GM23248 (cell line): ENCODE measurements around the gene GNG14. TPM values are rescaled to one million over a fixed set of nuclear protein-coding genes. Genes with fewer than 3 reads are reported as not detected.

ENCODE experiments used
- DNase-seq: peaks from one replicate; pipeline ENCODE4 v3.0.0-alpha.2; 2015
- H2AFZ ChIP-seq: fragments of 200-600 bp; sonication (generic); 2 replicates; pipeline ENCODE4 v1.6.1; 2016; ENCODE audit warnings: antibody characterized with exemption
- H3F3A ChIP-seq: fragments of 200-600 bp; sonication (generic); 2 replicates; pipeline ENCODE4 v1.6.1; 2016; ENCODE audit warnings: mild to moderate bottlenecking, antibody characterized with exemption, mixed run types; ENCODE audit not compliant: insufficient read depth
- H3K27ac ChIP-seq: fragments of 200-600 bp; sonication (generic); 2 replicates; pipeline ENCODE4 v1.5.1; 2016; ENCODE audit warnings: mild to moderate bottlenecking
- H3K27me3 ChIP-seq: fragments of 200-600 bp; sonication (generic); replicated peaks from 2 replicates; pipeline ENCODE4 v1.6.1; 2016; ENCODE audit warnings: mild to moderate bottlenecking; ENCODE audit not compliant: insufficient read depth
- H3K36me3 ChIP-seq: fragments of 200-600 bp; sonication (generic); 2 replicates; pipeline ENCODE4 v1.6.1; 2016; ENCODE audit warnings: low read depth, mild to moderate bottlenecking
- H3K4me1 ChIP-seq: fragments of 200-600 bp; sonication (generic); 2 replicates; pipeline ENCODE4 v1.6.1; 2016; ENCODE audit warnings: mild to moderate bottlenecking; ENCODE audit not compliant: insufficient read depth
- H3K4me2 ChIP-seq: fragments of 200-600 bp; sonication (generic); one replicate; pipeline ENCODE4 v1.6.1; 2016; ENCODE audit warnings: mild to moderate bottlenecking; ENCODE audit not compliant: unreplicated experiment
- H3K4me3 ChIP-seq: fragments of 200-600 bp; sonication (generic); 2 replicates; pipeline ENCODE4 v1.5.1; 2016; ENCODE audit warnings: mild to moderate bottlenecking
- H3K79me2 ChIP-seq: fragments of 200-600 bp; sonication (generic); 2 replicates; pipeline ENCODE4 v1.6.1; 2016; ENCODE audit warnings: mild to moderate bottlenecking; ENCODE audit not compliant: insufficient read depth
- H3K9ac ChIP-seq: fragments of 200-600 bp; sonication (generic); 2 replicates; pipeline ENCODE4 v1.6.1; 2016; ENCODE audit warnings: mild to moderate bottlenecking
- H3K9me2 ChIP-seq: fragments of 200-600 bp; sonication (generic); 2 replicates; pipeline ENCODE4 v1.6.1; 2016; ENCODE audit warnings: mixed run types, mild to moderate bottlenecking, moderate library complexity; ENCODE audit not compliant: insufficient read depth
- H3K9me3 ChIP-seq: fragments of 200-600 bp; sonication (generic); one replicate; pipeline ENCODE4 v1.6.1; 2017; ENCODE audit warnings: low read depth
- H4K20me1 ChIP-seq: fragments of 200-600 bp; sonication (generic); 2 replicates; pipeline ENCODE4 v1.6.0; 2016; ENCODE audit not compliant: insufficient read depth
- EZH2 ChIP-seq: fragments of 200-600 bp; sonication (generic); IDR thresholded peaks from 2 replicates; pipeline ENCODE4 v1.6.1; 2018; ENCODE audit warnings: antibody characterized with exemption, mild to moderate bottlenecking; ENCODE audit not compliant: insufficient read depth, poor library complexity, severe bottlenecking
- EZH2phosphoT487 ChIP-seq: fragments of 200-600 bp; sonication (generic); IDR thresholded peaks from 2 replicates; pipeline ENCODE4 v1.6.1; 2018; ENCODE audit warnings: antibody characterized with exemption, moderate library complexity, mild to moderate bottlenecking, low read depth; ENCODE audit not compliant: insufficient read depth
- WGBS, 2 experiments: methylation state at CpG; one replicate each; pipeline ENCODE4 v1.1.6; 2015 to 2017; ENCODE audit warnings: low lambda C conversion rate in 2 of 2, low coverage in 1 of 2; ENCODE audit errors: missing lambda C conversion rate in 2 of 2; 5-methylcytosine and 5-hydroxymethylcytosine counted together
- in situ Hi-C: fragments of 300-500 bp; cut with MboI; formaldehyde crosslinking; loops from 2 replicates; pipeline ENCODE4 v1.15.0; 2020
- polyA plus RNA-seq: library from polyadenylated mRNA; unstranded; fragments of >200 nt; fragmentation: Nextera tagmentation; extraction: Ambion mirVana; gene quantifications from 2 replicates; pipeline ENCODE4 v1.2.1, GENCODE V29; 2016
- total RNA-seq: library from RNA; depleted of rRNA; stranded (reverse); fragments of >200 nt; shearing (Covaris generic); gene quantifications from 2 replicates; pipeline ENCODE4 v1.2.3, GENCODE V29; 2014

Gene GNG14
- total and polyA plus RNA-seq, 2 experiments from 2014 or later: not detected

DNA sequence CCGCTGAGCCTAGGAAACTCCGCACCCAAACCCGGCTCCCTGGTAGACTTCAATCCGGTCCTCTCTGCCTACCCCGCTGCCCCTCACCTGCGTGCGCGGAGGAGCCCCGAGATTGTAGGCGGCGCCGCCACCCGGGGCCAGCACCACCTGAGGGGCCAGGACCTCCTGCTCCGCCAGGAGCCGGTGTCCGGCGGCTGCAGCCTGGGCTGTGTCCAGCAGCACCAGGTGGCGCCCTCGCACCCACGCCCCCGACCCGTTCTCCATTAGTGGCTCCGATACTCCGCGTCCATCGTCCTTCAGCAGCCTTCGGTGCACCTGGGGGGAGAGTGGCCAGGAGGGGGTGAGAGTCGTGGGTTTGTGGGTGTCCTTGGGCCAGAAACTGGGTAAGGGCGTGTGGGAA lies 39.7 kb upstream of the GNG14 start:
- H3K9ac ChIP-seq: no peak overlapping the region
- no peaks in the 10 kb centered on the region for H3K36me3 ChIP-seq
- TF ChIP-seq EZH2phosphoT487: no peak
- no peak for TF ChIP-seq EZH2
- DNase-seq: no peak
- H3F3A ChIP-seq: no peaks in the 10 kb centered on the region
- 25 to 26% methylated on average over 21 to 29 of the region's 29 CpGs for WGBS, 2 experiments
- no peak overlapping the region for H3K4me2 ChIP-seq
- no peak overlapping the region for H3K4me3 ChIP-seq
- H3K27me3 ChIP-seq: no peaks in the 10 kb centered on the region
- H3K4me1 ChIP-seq: no peaks in the 10 kb centered on the region
- H3K27ac ChIP-seq: no peak overlapping the region
- no peak overlapping the region for H2AFZ ChIP-seq
- H3K9me2 ChIP-seq: no peaks in the 10 kb centered on the region
- no peaks in the 10 kb centered on the region for H3K79me2 ChIP-seq
- no peaks in the 10 kb centered on the region for H4K20me1 ChIP-seq
- no peaks in the 10 kb centered on the region for H3K9me3 ChIP-seq
- in situ Hi-C loops: no loop called here

DNA sequence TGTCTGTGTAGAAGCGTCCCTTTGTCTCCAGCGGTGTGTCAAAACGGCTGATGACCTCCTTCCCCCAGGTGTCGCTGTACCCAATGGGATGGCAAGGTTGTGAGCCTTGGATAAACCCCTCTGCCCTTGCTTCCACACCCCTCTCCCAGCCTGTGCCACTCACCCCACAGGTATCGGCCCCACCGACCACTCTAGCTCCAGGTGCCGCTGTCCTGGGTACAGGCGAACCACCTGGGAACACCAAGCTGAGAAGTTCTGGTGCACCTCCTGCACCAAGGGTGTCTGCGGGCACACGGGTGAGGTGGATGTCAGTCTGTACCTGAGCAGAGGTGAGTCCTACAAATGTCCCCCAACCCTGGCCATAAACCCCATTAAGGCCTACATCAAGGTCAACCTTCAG lies 37.9 kb upstream of the GNG14 start:
- in situ Hi-C loops: no loop called here
- Histone ChIP-seq H3K4me2 (no peak overlapping the region), H3K9me2 (no peaks in the 10 kb centered on the region), H3K9me3 (no peaks in the 10 kb centered on the region), H3K27ac (no peak overlapping the region), H4K20me1 (no peaks in the 10 kb centered on the region), H3K4me3 (no peak overlapping the region), H3K4me1 (no peaks in the 10 kb centered on the region), H3K27me3 (no peaks in the 10 kb centered on the region), H3K79me2 (no peaks in the 10 kb centered on the region), H3K9ac (no peak overlapping the region), H3K36me3 (no peaks in the 10 kb centered on the region), H3F3A (no peaks in the 10 kb centered on the region), H2AFZ (no peak overlapping the region)
- TF ChIP-seq EZH2: no peak
- TF ChIP-seq EZH2phosphoT487: no peak
- DNase-seq: no peak
- WGBS, 2 experiments: 91 to 92% methylated on average over 10 of the region's 10 CpGs

DNA sequence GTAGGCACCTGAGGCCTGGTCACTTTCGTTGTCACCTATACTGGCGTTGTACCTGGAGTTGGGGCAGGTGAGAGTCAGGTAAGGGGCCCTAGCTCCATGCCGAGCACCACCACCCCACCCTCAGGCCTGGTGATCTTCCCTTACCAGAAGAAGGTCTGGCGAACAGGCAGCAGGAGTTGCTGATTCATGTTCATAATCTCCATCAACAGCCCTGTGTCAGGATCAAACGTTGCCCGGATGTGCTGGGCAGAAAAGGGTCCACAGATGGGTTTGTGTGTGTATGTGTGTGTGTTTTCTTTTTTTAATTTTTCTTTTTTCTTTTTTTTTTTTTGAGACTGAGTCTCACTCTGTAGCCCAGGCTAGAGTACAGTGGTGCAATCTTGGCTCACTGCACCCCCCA lies 35.6 kb upstream of the GNG14 start:
- peaks cover 6% of the 10 kb centered on the region; the same call in 1 of the 2 replicates for H3K36me3 ChIP-seq
- H3K27ac ChIP-seq: no peak overlapping the region
- H3K27me3 ChIP-seq: no peaks in the 10 kb centered on the region
- no peaks in the 10 kb centered on the region for H3F3A ChIP-seq
- no peaks in the 10 kb centered on the region for H3K4me1 ChIP-seq
- WGBS, 2 experiments: 96 to 97% methylated on average over 6 of the region's 6 CpGs
- H3K79me2 ChIP-seq: no peaks in the 10 kb centered on the region
- no peak overlapping the region for H3K9ac ChIP-seq
- H3K9me2 ChIP-seq: no peaks in the 10 kb centered on the region
- no peak overlapping the region for H2AFZ ChIP-seq
- DNase-seq: no peak
- TF ChIP-seq EZH2: no peak
- no peak for TF ChIP-seq EZH2phosphoT487
- no peaks in the 10 kb centered on the region for H4K20me1 ChIP-seq
- H3K9me3 ChIP-seq: no peaks in the 10 kb centered on the region
- no peak overlapping the region for H3K4me2 ChIP-seq
- H3K4me3 ChIP-seq: no peak overlapping the region
- in situ Hi-C loops: no loop called here

DNA sequence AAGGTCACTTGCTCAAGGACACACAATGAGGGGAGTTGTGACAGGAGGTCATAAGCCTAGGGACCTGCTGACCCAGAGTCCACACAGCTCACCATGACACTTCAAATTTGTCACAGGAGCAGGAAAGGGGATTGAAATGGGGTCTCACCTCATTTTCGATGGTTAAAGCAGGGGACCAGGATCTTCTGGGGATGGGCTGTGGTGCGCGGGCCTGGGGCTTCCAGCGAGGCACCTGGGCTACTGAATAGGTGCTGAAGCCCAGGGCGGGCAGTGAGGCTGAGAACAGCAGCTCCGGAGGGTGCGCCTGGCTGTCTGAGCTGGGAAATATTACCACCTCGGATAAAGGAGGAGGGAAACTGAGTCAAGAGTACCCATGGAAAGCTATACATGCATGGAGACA lies 32.3 kb upstream of the GNG14 start:
- no peaks in the 10 kb centered on the region for H3K79me2 ChIP-seq
- H3K4me3 ChIP-seq: no peak overlapping the region
- in situ Hi-C loops: no loop called here
- DNase-seq: no peak
- no peaks in the 10 kb centered on the region for H4K20me1 ChIP-seq
- no peak overlapping the region for H2AFZ ChIP-seq
- H3K9me2 ChIP-seq: no peaks in the 10 kb centered on the region
- H3K9ac ChIP-seq: no peak overlapping the region
- no peaks in the 10 kb centered on the region for H3K9me3 ChIP-seq
- WGBS, 2 experiments: 90 to 93% methylated on average over 8 of the region's 8 CpGs
- no peak overlapping the region for H3K4me2 ChIP-seq
- no peaks in the 10 kb centered on the region for H3K27me3 ChIP-seq
- no peaks in the 10 kb centered on the region for H3K4me1 ChIP-seq
- H3K27ac ChIP-seq: no peak overlapping the region
- no peaks in the 10 kb centered on the region for H3F3A ChIP-seq
- TF ChIP-seq EZH2phosphoT487 (no peak), EZH2 (no peak)
- H3K36me3 ChIP-seq: peaks cover 6% of the 10 kb centered on the region; the same call in 1 of the 2 replicates
